Upper lobe of left lung (tissue), 6 donors: ENCODE data around the gene LINGO1. TPM values are rescaled to one million over a fixed set of nuclear protein-coding genes. Genes with fewer than 3 reads are reported as not detected.
A peak's percentile ranks its signal among the peaks of the same experiment; 100 is the strongest.

Experiments used
- ATAC-seq, 2 donors: fragments of 200-7000 bp; cut with Tn5 transposase; one replicate each; pipeline ENCODE4 v1.9.1; 2022; ENCODE audit warnings: mild to moderate bottlenecking in 2 of 2, moderate library complexity in 2 of 2; ENCODE audit not compliant: low FRiP score in 2 of 2
- DNase-seq, 2 donors: peaks; one replicate each; pipeline ENCODE4 v3.0.0-alpha.2; 2019 to 2020
- H3K27ac ChIP-seq, 4 donors: fragments of 200-600 bp; sonication (generic); one replicate each; pipeline ENCODE4 v1.5.1; 2016 to 2019
- H3K27me3 ChIP-seq, 4 donors: fragments of 200-600 bp; sonication (generic); one replicate each; pipeline ENCODE4 v1.5.1; 2017 to 2019
- H3K36me3 ChIP-seq, 4 donors: fragments of 200-600 bp; sonication (generic); one replicate each; pipeline ENCODE4 v1.5.1; 2016 to 2019
- H3K4me1 ChIP-seq, 4 donors: fragments of 200-600 bp; sonication (generic); one replicate each; pipeline ENCODE4 v1.5.1; 2018 to 2019
- H3K4me3 ChIP-seq, 4 donors: fragments of 200-600 bp; sonication (generic); one replicate each; pipeline ENCODE4 v1.5.1; 2017 to 2019; ENCODE audit warnings: mild to moderate bottlenecking in 2 of 4, moderate library complexity in 1 of 4
- H3K9me3 ChIP-seq, 4 donors: fragments of 200-600 bp; sonication (generic); one replicate each; pipeline ENCODE4 v1.5.1; 2018 to 2019
- CTCF ChIP-seq, 6 experiments: fragments of 450-650 bp in 4 of 6; fragments of 200-600 bp in 2 of 6; sonication (generic) in 2 of 6; IDR thresholded peaks; one replicate each; pipeline ENCODE4 v1.5.1; 2016 to 2019; ENCODE audit warnings: antibody characterized with exemption in 6 of 6
- EP300 ChIP-seq, 4 donors: sonication (generic); formaldehyde crosslinking; IDR thresholded peaks; one replicate each; pipeline ENCODE4 v1.5.1; 2017; ENCODE audit warnings: antibody characterized with exemption in 4 of 4, control low read depth in 2 of 4
- POLR2A ChIP-seq, 4 donors: fragments of 450-650 bp; IDR thresholded peaks; one replicate each; pipeline ENCODE4 v1.5.1; 2016 to 2017; ENCODE audit warnings: antibody characterized with exemption in 4 of 4, mild to moderate bottlenecking in 2 of 4
- POLR2AphosphoS5 ChIP-seq, 2 donors: sonication (generic); formaldehyde crosslinking; IDR thresholded peaks; one replicate each; pipeline ENCODE4 v1.5.1; 2017; ENCODE audit warnings: antibody characterized with exemption in 2 of 2
- whole genome bisulfite sequencing, 2 donors: methylation state at CpG; one replicate each; pipeline ENCODE4 v1.1.5; 2017 to 2018; 5-methylcytosine and 5-hydroxymethylcytosine counted together
- total RNA-seq, 6 donors: library from RNA; depleted of rRNA in 4 of 6; stranded (reverse); fragments of >200 nt in 4 of 6; gene quantifications; one replicate each; pipeline versions ENCODE4 v1.1.0 to v1.2.1, GENCODE V29; 2016 to 2021
- donor health status: DM: no; HTN: no; CAD: no; lungs with moderate emphysema.
- donor health status: DM: no; HTN: yes; CAD: no; lungs with severe emphysema.

LINGO1 gene
- total RNA-seq, 6 donors from 2014 or later, result 0.15 to 0.84 (median 0.43) TPM; not detected in 2

- peak overlapping the region in 1 of 4 donors; percentile 5 for H3K27ac ChIP-seq
- peaks cover 0 to 13% (median 6%) of the 10 kb centered on the region in 4 donors for H3K4me1 ChIP-seq
- ATAC-seq (peak in 1 of 2 donors; percentile 56), DNase-seq (peak in 1 of 2 donors; percentile 59)
- H3K36me3 ChIP-seq, result no peaks in the 10 kb centered on the region
- no peaks in the 10 kb centered on the region for H3K27me3 ChIP-seq
- WGBS, 2 donors, result 38 to 48% methylated on average over 23 to 24 of the region's 24 CpGs
- H3K4me3 ChIP-seq, result peak overlapping the region in 3 of 4 donors; percentile 26 to 45 (median 40)
- TF ChIP-seq POLR2AphosphoS5 (IDR thresholded peaks at IDR 0.05), result no peak
- no peak for TF ChIP-seq EP300 (IDR thresholded peaks at IDR 0.05)
- no peak for TF ChIP-seq POLR2A (IDR thresholded peaks at IDR 0.05)
- TF ChIP-seq CTCF (IDR thresholded peaks at IDR 0.05), result no peak
- H3K9me3 ChIP-seq, result no peaks in the 10 kb centered on the region
Observed at GRCh38 chr15:77568973-77569728, 63.6 kb downstream of the LINGO1 start.

- TF ChIP-seq EP300 (IDR thresholded peaks at IDR 0.05) (no peak), POLR2AphosphoS5 (IDR thresholded peaks at IDR 0.05) (no peak), POLR2A (IDR thresholded peaks at IDR 0.05) (no peak), CTCF (IDR thresholded peaks at IDR 0.05) (no peak)
- WGBS, 2 donors, result 92 to 100% methylated on average over 9 to 14 of the region's 14 CpGs
- Histone ChIP-seq H3K27me3 (no peaks in the 10 kb centered on the region), H3K4me1 (peaks cover 0 to 13% (median 6%) of the 10 kb centered on the region in 4 donors), H3K27ac (no peak overlapping the region), H3K36me3 (no peaks in the 10 kb centered on the region), H3K9me3 (no peaks in the 10 kb centered on the region), H3K4me3 (no peak overlapping the region)
- DNase-seq (no peak), ATAC-seq (no peak)
Observed at GRCh38 chr15:77568014-77568972, 64.4 kb downstream of the LINGO1 start.

GRCh38 chr15:77567202-77567601 lies 65.5 kb downstream of the LINGO1 start:
- no peak overlapping the region for H3K4me3 ChIP-seq
- no peak overlapping the region for H3K27ac ChIP-seq
- TF ChIP-seq POLR2AphosphoS5 (IDR thresholded peaks at IDR 0.05) (no peak), EP300 (IDR thresholded peaks at IDR 0.05) (no peak), POLR2A (IDR thresholded peaks at IDR 0.05) (no peak), CTCF (IDR thresholded peaks at IDR 0.05) (no peak)
- DNase-seq (no peak), ATAC-seq (no peak)
- H3K4me1 ChIP-seq, result peaks cover 0 to 13% (median 6%) of the 10 kb centered on the region in 4 donors
- H3K27me3 ChIP-seq, result no peaks in the 10 kb centered on the region
- H3K36me3 ChIP-seq, result no peaks in the 10 kb centered on the region
- 87 to 93% methylated on average over 7 to 10 of the region's 10 CpGs for WGBS, 2 donors
- H3K9me3 ChIP-seq, result no peaks in the 10 kb centered on the region

GRCh38 chr15:77566092-77566491 lies 66.6 kb downstream of the LINGO1 start:
- Histone ChIP-seq H3K27ac (no peak overlapping the region), H3K27me3 (no peaks in the 10 kb centered on the region), H3K9me3 (no peaks in the 10 kb centered on the region), H3K4me3 (no peak overlapping the region), H3K36me3 (no peaks in the 10 kb centered on the region), H3K4me1 (peaks cover 0 to 13% (median 6%) of the 10 kb centered on the region in 4 donors)
- 79 to 94% methylated on average over 4 of the region's 4 CpGs for WGBS, 2 donors
- TF ChIP-seq POLR2A (IDR thresholded peaks at IDR 0.05) (no peak), EP300 (IDR thresholded peaks at IDR 0.05) (no peak), POLR2AphosphoS5 (IDR thresholded peaks at IDR 0.05) (no peak), CTCF (IDR thresholded peaks at IDR 0.05) (no peak)
- no peak for DNase-seq
- no peak for ATAC-seq
